Breast epithelium (tissue), 3 donors: Measurements from ENCODE around the gene EFCAB5.

Source experiments
- POLR2AphosphoS5 ChIP-seq, 3 donors: sonication (generic); formaldehyde crosslinking; IDR thresholded peaks; one replicate each; pipeline ENCODE4 v1.6.1; 2017; ENCODE audit warnings: antibody characterized with exemption in 3 of 3
- TF ChIP-seq, protein P1 (sequence below), 3 donors: fragments of 450-650 bp; IDR thresholded peaks; one replicate each; pipeline ENCODE4 v1.5.1; 2016 to 2017; ENCODE audit warnings: antibody characterized with exemption in 3 of 3, mild to moderate bottlenecking in 3 of 3, moderate library complexity in 3 of 3

DNA sequence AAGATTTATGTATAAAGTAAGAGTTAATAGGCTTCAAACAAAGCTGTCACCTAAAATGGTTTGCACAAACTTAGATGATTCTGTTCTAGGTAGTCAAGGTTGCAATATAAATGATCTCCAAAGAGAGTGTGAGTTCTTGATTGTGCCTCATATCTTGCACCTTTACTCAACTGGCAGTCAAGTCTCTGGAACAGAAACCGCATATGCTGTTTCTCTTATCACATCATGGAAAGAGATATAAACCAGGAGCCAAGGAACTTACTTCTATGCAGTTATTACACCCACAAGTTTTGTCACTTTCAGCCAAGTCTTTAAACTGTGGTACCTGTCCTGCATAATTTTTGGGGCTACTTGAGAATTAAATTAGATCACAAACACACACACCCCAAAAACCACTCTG lies 16.6 kb upstream of the EFCAB5 start:
- TF ChIP-seq, protein P1, sequence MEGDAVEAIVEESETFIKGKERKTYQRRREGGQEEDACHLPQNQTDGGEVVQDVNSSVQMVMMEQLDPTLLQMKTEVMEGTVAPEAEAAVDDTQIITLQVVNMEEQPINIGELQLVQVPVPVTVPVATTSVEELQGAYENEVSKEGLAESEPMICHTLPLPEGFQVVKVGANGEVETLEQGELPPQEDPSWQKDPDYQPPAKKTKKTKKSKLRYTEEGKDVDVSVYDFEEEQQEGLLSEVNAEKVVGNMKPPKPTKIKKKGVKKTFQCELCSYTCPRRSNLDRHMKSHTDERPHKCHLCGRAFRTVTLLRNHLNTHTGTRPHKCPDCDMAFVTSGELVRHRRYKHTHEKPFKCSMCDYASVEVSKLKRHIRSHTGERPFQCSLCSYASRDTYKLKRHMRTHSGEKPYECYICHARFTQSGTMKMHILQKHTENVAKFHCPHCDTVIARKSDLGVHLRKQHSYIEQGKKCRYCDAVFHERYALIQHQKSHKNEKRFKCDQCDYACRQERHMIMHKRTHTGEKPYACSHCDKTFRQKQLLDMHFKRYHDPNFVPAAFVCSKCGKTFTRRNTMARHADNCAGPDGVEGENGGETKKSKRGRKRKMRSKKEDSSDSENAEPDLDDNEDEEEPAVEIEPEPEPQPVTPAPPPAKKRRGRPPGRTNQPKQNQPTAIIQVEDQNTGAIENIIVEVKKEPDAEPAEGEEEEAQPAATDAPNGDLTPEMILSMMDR (IDR thresholded peaks at IDR 0.05) = no peak
- no peak for TF ChIP-seq POLR2AphosphoS5 (IDR thresholded peaks at IDR 0.05)
